Measurements from ENCODE around the gene TIMM17A. TPM values are rescaled to one million over a fixed set of nuclear protein-coding genes. Genes with fewer than 3 reads are reported as not detected.
"Not testable (repeated sequence)": the region's sequence is repeated elsewhere in the genome, so short reads cannot be mapped to it uniquely, and the experiment has no call there.

TIMM17A gene
- total RNA-seq, 1 experiment from 2014 or later, result 88.3 TPM

DNA sequence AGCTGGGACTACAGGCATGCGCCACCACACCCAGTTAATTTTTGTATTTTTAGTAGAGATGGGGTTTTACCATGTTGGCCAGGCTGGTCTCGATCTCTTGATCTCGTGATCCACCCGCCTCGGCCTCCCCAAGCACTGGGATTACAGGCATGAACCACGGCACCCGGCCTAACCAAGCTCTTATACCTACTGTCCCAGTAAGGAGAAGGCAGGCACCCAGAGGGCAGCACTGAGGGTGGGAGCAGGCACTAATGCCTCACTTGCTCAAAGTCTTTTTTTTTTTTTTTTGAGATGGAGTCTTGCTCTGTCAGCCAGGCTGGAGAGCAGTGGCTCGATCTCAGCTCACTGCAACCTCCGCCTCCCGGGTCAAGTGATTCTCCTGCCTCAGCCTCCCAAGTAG is 15.0 kb upstream of the TIMM17A start:
- not testable (repeated sequence) for DNase-seq (ENCODE audit: low read depth)

DNA sequence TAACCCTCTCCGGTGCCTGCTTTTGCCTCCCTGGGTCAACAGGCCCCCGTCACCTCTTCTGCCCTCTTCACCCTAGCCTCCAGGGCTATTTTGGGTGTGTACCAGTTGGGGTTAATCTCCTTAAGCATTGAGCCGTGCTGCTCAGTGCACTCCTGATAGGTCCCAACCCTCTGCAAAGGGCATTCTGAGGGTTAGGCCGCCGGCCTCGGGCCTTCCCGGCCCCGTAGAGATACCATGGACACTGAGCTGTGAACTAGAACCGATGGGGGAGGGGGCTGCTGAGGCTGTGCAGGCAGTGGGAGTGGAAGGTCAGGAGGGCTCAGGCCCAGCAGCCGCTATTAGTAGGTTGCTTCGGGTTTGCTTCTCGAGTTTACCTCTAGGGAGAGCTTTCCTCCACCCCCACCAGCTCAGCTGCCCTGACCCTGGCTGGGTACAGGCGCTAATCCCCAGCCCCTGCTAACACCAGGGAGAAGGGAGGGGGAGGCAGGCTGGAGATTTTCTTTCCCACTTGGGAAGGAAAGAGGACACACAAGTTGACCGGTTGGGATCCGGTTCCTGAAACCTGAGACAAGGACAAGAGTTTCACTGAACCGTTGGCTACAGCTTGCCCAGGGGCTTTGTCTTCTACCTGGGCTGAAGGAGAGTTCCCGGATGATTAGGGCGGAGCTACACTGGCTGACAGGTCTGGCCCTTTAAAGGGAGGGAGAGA is 13.7 kb upstream of the TIMM17A start:
- DNase-seq (ENCODE audit: low read depth), result no peak

DNA sequence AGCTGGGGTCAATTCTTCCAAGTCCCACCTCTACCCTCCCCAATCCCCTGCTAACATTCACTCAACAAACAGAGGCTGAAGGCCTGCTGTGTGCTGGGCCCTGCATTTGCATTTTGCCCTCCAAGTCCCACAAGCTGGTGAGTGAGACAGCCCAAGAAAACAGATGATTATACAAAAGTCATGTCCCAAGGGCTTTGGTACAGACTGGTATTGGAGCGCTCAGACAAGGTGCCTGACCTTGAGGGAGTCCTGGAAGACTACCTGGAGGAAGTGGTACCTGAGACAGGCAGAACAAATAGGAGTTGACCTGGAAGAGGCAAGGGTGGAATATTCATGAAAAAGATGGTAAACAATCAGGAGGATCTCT is 13.2 kb upstream of the TIMM17A start:
- DNase-seq (ENCODE audit: low read depth), result no peak

DNA sequence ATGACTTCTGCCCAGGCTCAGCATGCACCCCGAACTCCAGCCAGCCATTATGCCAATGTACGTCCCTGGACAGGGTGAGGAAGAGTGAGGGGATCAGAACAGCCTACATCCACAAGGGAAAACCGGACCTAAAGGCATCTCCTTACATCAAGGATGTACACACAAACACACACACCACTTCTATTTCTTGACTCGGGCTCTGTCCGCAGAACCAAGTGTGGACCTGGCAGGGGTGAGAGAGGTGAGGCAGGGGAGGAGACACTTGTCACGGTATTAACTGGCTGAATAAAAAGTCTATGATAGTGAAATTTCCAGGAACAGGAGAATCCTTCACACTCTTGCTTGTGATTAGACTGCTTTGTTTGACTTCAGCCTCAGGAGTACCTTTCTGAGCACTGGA is 11.3 kb upstream of the TIMM17A start:
- DNase-seq (ENCODE audit: low read depth), result no peak

DNA sequence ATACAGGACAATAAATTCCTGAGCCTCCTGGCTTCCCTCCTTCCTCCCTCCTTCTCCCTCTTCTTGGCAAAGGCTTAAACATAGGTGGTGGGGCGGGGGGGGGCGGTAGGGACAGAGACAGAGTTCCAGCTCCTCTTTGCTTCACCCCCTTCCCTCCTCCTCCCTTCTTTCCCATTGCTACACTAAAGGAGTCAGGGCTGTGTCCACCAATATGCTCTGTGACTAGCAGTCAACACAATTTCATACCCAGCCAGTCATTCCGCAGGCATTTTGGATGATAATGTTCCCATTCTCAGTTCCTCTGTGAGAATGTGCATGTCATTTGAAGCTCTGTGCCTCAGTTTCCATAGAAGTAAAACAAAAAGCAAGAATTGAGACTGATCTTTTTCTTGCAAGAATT is 10.7 kb upstream of the TIMM17A start:
- no peak for DNase-seq (ENCODE audit: low read depth)

DNA sequence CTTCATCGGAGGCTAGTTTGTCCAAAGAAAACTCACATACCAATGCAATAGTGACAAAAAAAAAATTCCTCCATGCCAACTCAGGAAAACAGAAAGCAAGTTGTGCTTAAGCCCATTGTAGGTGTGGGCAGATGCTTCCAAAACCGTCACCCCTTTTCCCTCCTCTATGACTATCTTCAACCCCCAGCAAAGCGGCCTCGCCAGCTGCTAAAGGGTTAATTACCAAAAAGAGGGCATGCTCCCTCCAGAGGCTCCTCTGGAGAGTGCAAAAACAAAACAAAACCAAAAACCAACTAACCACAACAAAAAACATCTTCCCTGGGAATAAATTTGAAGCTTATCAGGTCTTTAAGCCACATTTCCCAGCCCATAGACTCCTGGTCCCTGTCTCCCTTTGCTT is 10.1 kb upstream of the TIMM17A start:
- no peak for DNase-seq (ENCODE audit: low read depth)

DNA sequence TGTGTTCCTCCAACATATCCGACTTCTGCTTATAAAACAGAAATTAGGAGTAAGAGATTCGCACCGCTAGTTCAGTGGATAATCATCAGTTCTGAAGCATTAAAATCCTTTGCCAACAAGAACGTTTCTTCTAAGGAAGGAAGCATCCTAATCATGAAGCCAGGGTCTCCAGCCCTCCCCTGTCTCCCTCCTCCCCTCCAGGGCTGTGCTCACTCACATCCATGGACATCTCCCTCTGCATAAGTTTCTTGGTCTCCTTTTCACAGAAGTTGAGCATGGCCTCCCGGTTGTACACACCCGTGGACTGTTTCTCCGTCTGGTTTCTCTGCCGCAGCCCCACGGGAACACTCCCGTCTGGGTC is 9.5 kb upstream of the TIMM17A start:
- DNase-seq (ENCODE audit: low read depth), result no peak

DNA sequence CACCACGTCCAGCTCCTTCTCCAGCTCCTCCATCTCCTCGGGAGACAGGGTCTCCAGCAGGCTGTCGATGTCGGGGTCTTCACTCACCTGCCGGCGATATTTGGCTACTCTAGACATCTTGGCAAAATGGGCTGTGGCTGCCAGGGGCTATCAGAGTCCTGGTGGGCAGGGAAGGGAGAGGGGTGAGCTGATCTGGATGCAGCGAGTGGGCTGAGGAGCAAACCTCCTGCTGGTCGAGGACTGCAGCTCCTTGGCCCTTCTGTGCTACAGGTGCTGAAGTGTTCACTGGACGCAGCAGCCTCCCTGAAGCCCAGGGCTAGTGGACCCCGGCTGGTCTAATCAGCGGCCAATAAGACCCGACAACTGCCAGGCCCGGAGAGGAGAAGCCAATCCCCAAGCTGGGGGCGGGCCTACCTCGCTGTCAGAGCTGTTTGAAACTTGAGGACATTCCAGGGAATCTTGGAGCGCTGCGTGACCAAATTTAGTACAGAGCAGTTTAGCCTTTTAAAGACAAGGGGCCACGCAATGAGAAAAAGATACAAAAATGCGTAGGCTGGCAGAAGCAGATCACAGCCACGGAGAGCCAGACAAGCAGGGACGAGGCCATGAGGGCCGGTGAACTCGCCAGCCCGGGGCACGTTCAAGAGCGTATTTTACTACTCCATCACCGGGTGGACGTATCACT is 8.9 kb upstream of the TIMM17A start, which contains the start of gene LMOD1:
Gene LMOD1 (minus strand): TSS at position 325 of the 685 bp plus-strand sequence. CDS start 208 bp downstream, at position 117.
- DNase-seq (ENCODE audit: low read depth), result peak; percentile 78

DNA sequence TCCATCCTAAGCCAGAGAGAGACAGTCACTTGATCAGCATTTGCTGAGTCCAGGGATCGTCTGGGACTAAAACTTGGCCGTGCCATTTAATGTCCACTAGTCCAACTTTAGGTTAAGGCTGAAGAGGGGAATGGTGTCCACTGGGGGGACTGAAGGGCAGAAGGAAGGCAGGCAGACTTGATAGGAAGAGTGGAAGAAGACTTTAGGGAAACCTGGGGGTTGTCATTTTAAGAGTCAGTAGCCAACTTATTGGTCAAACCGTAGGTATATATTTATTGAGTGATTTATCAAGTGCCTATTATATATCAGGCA is 7.7 kb upstream of the TIMM17A start:
- no peak for DNase-seq (ENCODE audit: low read depth)

DNA sequence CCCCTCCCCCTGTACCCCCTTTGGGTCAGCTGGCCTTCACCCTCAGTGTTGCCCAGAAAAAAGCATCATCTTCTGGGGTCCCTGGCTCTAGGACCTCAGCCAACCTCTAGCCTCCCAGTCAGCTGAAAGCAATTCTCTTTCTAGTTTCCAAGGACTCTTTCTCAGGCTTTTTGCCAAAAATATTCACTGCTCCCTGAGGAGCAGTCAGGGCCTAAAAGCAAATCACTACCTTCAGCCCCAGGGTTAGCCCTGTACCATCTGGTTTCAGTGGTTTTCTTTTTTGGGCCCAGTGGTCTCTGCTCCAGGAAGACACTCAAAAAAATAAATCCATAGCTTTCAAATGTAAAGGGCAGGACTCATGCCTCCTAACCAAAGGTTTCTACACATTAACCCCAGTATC is 5.8 kb upstream of the TIMM17A start:
- no peak for DNase-seq (ENCODE audit: low read depth)

DNA sequence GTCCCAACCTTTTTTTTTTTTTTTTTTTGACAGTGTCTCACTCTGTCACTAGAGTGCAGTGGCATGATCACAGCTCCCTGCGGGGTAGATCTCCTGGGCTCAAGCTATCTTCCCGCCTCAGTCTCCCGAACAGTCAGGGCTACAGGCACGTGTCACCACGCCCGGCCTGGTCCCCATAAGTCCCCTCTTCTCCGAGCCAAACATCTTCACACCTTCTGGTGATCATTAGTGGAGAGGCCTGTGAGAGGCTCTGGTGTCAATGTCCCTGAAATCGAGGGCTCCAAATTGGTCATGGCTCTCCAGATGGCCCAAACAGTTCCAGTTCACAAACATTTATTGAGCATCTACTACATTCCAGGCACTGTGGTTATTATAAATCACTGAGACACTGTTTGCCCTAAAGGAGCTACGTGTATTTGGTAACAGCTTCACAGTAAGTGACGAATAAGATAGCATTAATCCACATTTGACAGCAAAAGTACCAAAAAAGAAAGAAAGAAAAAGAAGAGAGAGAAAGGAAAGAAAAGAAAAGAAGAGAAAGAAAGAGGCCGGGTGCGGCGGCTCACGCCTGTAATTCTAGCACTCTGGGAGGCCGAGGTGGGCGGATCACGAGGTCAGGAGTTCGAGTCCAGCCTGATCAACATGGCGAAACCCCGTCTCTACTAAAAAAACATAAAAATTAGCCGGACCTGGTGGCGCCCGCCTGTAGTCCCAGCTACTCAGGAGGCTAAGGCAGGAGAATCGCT is 867 bp upstream of the TIMM17A start:
- no peak for DNase-seq (ENCODE audit: low read depth)

DNA sequence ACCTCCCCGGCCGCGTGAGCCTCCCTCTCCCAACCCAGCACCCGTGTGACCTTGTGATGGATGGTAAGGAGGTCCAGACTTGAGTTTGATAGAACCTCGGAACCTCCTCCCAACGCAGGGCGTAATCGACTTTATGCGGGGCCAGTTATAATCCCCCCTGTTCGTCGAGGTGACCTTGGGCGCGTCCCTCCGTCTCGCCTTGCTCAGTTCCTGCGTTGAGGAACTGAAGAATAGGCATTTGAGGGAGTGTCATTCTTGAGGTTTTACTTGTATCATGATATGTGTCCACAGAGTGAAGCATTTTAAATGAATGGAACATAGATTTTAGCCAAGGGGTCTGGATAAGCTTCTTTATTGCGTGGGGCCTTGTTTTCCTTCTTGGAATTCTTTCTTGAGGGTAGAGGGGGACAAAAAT is 433 bp downstream of the TIMM17A start:
- no peak for DNase-seq (ENCODE audit: low read depth)

DNA sequence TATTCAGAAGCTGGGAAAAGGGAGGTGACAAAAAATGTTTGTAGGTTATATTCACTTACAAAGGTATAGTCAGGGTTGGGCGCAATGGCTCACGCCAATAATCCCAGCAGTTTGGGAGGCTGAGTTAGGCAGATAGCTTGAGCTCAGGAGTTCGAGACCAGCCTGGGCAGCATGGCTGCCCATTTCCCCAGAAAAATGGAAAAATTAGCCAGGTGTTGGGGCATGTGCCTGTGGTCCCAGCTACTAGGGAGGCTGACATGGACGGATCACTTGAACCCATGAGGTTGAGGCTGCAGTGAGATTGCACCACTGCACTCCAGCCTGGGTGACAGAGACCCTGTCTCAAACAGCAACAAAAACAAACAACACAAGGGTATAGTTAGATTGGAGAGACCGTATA is 3.0 kb downstream of the TIMM17A start:
- DNase-seq (ENCODE audit: low read depth), result no peak

DNA sequence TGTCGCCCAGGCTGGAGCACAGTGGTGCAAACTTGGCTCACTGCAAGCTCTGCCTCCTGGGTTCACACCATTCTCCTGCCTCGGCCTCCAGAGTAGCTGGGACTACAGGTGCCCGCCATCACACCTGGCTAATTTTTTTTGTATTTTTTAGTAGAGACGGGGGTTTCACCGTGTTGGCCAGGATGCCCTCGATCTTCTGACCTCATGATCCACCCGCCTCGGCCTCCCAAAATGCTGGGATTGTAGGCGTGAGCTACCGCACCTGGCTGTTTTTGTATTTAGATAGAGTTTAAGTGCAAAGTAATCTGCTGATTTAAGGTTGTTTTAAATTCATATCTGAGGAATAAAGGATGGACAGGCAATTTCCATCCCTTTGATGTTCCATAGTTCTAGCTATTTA is 7.1 kb downstream of the TIMM17A start:
- not testable (repeated sequence) for DNase-seq (ENCODE audit: low read depth)

DNA sequence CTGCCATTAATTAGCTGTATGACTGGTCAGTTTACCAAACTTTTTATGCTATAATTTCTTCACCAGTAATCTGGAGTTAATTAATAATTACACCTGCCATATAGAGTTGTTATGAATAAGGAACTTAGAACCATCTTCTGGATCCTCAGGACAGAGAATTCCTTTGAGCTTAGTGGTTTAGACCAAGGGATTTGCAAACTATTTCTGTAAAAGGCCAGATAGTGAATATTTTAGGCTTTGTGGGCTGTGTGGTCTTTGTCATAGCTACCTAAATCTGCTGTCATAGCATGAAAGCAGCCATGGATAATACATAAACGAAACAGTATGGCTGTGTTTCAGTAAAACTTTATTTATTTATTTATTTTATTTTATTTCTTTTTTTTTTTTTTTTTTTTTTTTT is 9.0 kb downstream of the TIMM17A start:
- no peak for DNase-seq (ENCODE audit: low read depth)

DNA sequence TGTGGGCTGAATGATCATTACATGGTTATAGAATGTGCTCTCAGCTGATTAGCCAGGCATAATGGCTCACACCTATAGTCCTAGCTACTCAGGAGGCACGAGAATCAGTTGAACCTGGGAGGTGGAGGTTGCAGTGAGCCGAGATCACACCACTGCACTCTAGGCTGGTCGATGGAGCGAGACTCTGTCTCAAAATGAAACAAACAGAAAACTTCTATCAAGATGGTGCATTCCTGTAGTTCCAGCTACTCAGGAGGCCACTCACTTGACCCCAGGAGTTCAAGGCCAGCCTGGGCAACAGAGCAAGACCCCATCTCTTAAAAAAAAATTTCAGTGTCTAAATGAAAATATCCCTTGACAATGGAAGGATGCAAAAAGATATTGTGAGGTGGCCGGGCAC is 10.9 kb downstream of the TIMM17A start:
- DNase-seq (ENCODE audit: low read depth), result no peak

DNA sequence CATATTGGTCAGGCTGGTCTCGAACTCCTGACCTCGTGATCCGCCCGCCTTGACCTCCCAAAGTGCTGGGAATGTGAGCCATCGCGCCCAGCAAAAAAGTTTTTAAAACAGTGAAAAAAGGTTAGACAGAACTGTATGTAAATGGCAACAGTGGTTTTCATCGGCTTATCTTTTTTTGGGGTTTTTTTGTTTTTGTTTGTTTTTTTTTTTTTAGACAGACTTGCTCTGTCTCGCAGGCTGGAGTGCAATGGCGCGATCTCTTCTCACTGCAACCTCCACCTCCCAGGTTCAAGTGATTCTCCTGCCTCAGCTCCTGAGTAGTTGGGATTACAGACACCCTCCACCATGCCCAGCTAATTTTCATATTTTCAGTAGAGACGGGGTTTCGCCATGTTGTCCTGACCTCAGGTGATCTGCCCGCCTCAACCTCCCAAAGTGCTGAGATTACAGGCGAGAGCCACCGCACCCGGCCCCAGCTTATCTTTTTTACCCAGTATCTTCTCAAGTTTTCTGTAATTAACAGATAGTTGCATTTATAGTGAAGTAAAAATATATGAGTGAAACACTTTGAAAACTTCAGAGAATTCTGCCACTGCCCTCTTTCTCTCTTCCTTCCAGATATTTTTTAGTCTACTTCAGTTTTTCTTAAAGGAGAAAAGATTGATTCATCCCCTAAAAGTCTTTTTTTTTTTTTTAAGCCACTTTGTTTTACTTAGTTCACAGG is 13.1 kb downstream of the TIMM17A start:
- no peak for DNase-seq (ENCODE audit: low read depth)

DNA sequence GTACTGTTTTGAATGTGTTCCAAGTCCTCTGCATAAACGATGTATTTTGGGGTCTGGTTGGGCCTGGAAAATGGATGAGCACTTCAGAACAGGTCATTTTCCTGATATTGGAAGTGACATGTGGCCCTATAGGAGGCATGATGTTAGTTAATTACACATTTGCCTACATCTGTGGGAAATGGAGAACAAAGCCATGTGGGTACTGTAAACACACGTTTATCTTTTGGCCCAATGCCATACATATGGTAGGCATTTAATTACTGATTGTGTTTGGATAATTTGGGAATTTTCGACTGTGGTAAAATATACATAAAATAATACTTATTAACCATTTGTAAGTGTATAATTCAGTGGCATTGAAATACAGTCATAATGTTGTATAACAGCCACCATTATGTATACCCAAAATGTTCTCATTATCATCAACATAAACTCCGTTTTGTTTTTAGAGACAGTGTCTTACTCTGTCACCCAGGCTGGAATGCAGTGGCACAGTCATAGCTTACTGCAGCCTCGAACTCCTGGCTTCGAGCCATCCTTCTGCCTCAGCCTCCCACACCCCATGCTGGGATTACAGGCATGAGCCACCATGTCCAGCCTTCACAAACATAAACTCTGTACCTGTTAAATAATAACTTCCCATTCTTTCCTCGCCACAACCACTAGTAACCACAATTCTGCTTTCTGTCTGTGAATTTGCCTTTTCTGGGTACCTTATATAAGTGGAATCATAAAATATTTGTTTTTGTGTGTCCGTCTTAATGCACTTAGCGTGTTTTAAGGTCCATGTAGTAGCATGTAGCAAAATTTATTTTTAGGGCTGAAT is 15.2 kb downstream of the TIMM17A start:
- DNase-seq (ENCODE audit: low read depth), result peak; percentile 59

DNA sequence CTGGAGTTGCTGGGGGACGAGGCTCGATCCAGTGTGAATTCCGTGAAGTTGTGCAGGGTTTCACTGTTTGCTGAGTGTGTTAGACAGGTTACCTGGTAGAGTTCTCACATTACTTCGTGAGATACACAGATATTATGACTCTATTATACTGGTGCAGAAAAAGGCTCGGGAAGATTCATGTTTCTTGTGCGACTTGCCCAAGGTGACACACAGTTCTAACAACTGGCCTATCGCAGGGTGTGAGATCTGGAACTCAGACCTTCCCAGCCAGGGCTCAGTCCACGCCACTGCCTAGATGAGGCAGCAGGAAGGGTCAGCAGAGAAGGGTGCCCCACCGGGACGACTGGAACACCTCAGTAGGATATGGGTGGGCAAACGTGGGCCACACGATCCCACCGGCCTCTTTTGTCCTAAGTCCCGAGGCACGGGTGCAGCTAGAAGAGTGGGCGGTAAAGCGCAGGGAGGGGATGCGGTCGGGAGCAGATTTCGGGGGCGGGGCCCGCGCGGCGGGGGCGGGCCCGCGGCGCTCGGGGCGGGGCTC is 26.8 kb downstream of the TIMM17A start:
- peak; percentile 78 for DNase-seq (ENCODE audit: low read depth)

DNA sequence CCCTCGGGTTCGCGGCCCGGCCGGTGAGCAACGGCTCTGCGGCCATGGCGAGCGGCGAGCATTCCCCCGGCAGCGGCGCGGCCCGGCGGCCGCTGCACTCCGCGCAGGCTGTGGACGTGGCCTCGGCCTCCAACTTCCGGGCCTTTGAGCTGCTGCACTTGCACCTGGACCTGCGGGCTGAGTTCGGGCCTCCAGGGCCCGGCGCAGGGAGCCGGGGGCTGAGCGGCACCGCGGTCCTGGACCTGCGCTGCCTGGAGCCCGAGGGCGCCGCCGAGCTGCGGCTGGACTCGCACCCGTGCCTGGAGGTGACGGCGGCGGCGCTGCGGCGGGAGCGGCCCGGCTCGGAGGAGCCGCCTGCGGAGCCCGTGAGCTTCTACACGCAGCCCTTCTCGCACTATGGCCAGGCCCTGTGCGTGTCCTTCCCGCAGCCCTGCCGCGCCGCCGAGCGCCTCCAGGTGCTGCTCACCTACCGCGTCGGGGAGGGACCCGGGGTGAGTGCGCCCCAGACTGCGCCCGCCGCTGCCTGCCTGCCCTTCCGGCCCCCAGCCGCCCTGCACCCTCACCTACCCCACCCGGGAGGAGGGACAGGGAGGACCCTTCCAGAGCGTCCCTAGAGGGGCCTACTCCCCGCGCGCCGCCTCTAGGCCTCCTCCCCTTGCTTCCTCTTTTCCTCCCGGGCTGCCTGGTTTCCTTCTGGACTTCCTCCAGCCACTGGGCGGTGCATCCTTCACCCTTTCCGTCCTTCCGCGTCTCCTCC is 27.5 kb downstream of the TIMM17A start, which contains the start of gene RNPEP:
Gene RNPEP (plus strand): TSS at position 26 of the 757 bp plus-strand sequence. CDS start 19 bp downstream, at position 45.
- peak; percentile 86 for DNase-seq (ENCODE audit: low read depth)

Data from Daoy (cell line).